Bronchial epithelial cell (primary cell): ENCODE data around the gene GTF3C1. TPM values are rescaled to one million over a fixed set of nuclear protein-coding genes. Genes with fewer than 3 reads are reported as not detected.

Experiments
- DNase-seq: peaks from one replicate; pipeline ENCODE4 v3.0.0-alpha.2; 2010; ENCODE audit warnings: low read depth
- FAIRE-seq: peaks from 2 replicates; lab custom pipeline; 2011; peaks lifted over from hg19 to GRCh38; lab: Jason Lieb, UNC
- H3K27me3 ChIP-seq: 2 replicates; pipeline ENCODE4 v1.5.1; 2011; ENCODE audit warnings: low read length; ENCODE audit not compliant: control insufficient read depth, insufficient read depth
- H3K36me3 ChIP-seq: 2 replicates; pipeline ENCODE4 v1.5.1; 2011; ENCODE audit warnings: low read length; ENCODE audit not compliant: control insufficient read depth, insufficient read depth
- H3K4me3 ChIP-seq: 2 replicates; pipeline ENCODE4 v1.5.1; 2011; ENCODE audit warnings: mild to moderate bottlenecking, low read depth, low read length, control low read depth
- CTCF ChIP-seq: IDR thresholded peaks from 2 replicates; pipeline ENCODE4 v1.5.1; 2011; ENCODE audit warnings: mild to moderate bottlenecking, moderate library complexity, low read length, control low read depth, inconsistent platforms; ENCODE audit not compliant: insufficient read depth, severe bottlenecking
- total RNA-seq: library from RNA; depleted of rRNA; stranded (reverse); fragments of >200 nt; gene quantifications from 2 replicates; pipeline ENCODE4 v1.2.1, GENCODE V29; 2014

The GTF3C1 gene
- total RNA-seq, 1 donor from 2014 or later, result 40.8 TPM

GRCh38 chr16:27476240-27476639 lies 73.5 kb downstream of the GTF3C1 start:
- H3K36me3 ChIP-seq, result peaks cover 26% of the 10 kb centered on the region
- no peaks in the 10 kb centered on the region for H3K27me3 ChIP-seq
- no peak overlapping the region for H3K4me3 ChIP-seq
- no peak for DNase-seq
- FAIRE-seq, result no peak
- no peak for TF ChIP-seq CTCF

DNA sequence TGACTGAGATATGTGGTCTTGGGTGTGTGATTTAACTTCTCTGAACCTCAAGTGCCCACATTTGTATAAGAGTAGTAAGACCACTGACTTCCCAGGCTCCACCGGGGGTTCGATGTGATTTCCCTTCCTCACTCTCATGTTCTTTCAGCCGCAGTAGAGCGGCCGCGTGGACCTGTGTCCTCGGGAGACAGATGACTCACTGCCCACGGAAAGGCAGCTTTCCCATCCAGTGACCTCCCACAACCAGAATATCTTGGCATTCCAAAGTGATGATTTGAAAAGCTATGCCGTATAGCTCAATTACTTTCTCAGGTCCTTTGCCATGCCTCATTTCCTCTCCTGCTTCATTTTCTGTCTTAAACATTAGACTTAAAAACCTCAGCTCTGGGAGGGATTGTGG lies 74.2 kb downstream of the GTF3C1 start:
- Histone ChIP-seq H3K36me3 (peaks cover 28% of the 10 kb centered on the region), H3K4me3 (no peak overlapping the region), H3K27me3 (no peaks in the 10 kb centered on the region)
- DNase-seq (peak; percentile 56), FAIRE-seq (no peak)
- no peak for TF ChIP-seq CTCF

DNA sequence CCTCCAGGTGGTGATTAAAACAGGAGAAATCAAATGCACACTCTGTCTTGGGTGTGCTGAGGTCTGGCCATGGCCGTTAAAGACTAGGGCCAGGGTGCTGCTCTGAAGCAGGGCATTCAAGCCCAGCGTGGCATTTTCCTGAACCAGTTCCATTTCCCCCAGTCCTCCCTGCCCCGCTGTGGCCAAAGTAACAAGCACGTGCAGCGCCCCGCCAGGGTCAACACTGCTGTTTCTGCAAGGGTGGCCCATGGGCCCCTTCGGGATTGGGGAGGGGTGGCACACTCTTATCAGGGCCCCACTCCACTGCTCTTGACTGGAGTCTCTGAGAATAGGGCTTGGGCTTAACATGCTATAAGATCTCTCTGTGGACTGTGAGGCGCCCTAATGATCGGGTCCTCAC lies 74.8 kb downstream of the GTF3C1 start:
- no peak for TF ChIP-seq CTCF
- DNase-seq, result no peak
- no peaks in the 10 kb centered on the region for H3K27me3 ChIP-seq
- peaks cover 28% of the 10 kb centered on the region for H3K36me3 ChIP-seq
- no peak overlapping the region for H3K4me3 ChIP-seq
- no peak for FAIRE-seq

GRCh38 chr16:27474041-27474440 lies 75.7 kb downstream of the GTF3C1 start:
- DNase-seq (no peak), FAIRE-seq (no peak)
- Histone ChIP-seq H3K36me3 (peaks cover 33% of the 10 kb centered on the region), H3K27me3 (no peaks in the 10 kb centered on the region), H3K4me3 (no peak overlapping the region)
- TF ChIP-seq CTCF, result no peak

- Histone ChIP-seq H3K36me3 (peaks cover 35% of the 10 kb centered on the region), H3K4me3 (no peak overlapping the region), H3K27me3 (no peaks in the 10 kb centered on the region)
- TF ChIP-seq CTCF, result no peak
- DNase-seq (no peak), FAIRE-seq (no peak)
Observed at GRCh38 chr16:27473101-27473900, 76.4 kb downstream of the GTF3C1 start.
